GM19397 (cell line): ENCODE data around the gene SCNN1A.

Source experiments
- ATAC-seq: cut with Tn5 transposase; IDR thresholded peaks from one replicate; pipeline ENCODE4 v1.9.1; 2021; ENCODE audit warnings: mild to moderate bottlenecking, moderate library complexity; ENCODE audit not compliant: unreplicated experiment

The SCNN1A gene

GRCh38 chr12:6369916-6370575 lies 5.3 kb downstream of the SCNN1A start:
- no peak for ATAC-seq

- no peak for ATAC-seq
Measured at GRCh38 chr12:6368906-6369525, 6.3 kb downstream of the SCNN1A start.

- ATAC-seq: no peak
Measured at GRCh38 chr12:6367969-6368892, 7.1 kb downstream of the SCNN1A start.

GRCh38 chr12:6367065-6367968 lies 8.0 kb downstream of the SCNN1A start:
- no peak for ATAC-seq

GRCh38 chr12:6364044-6364374 lies 11.4 kb downstream of the SCNN1A start:
- no peak for ATAC-seq

- ATAC-seq: no peak
Measured at GRCh38 chr12:6363330-6364043, 11.9 kb downstream of the SCNN1A start.

- ATAC-seq: no peak
Measured at GRCh38 chr12:6363010-6363329, 12.4 kb downstream of the SCNN1A start.

GRCh38 chr12:6362403-6362802 lies 13.0 kb downstream of the SCNN1A start:
- no peak for ATAC-seq

- ATAC-seq: no peak
Measured at GRCh38 chr12:6361834-6362233, 13.5 kb downstream of the SCNN1A start.

GRCh38 chr12:6360578-6361490 lies 14.5 kb downstream of the SCNN1A start:
- no peak for ATAC-seq

GRCh38 chr12:6360080-6360571 lies 15.2 kb downstream of the SCNN1A start:
- ATAC-seq: no peak

- no peak for ATAC-seq
Measured at GRCh38 chr12:6358881-6359280, 16.5 kb downstream of the SCNN1A start.

GRCh38 chr12:6356374-6356820 lies 19.0 kb downstream of the SCNN1A start:
- no peak for ATAC-seq

GRCh38 chr12:6355491-6356373 lies 19.6 kb downstream of the SCNN1A start:
- ATAC-seq: no peak

GRCh38 chr12:6354495-6355393 lies 20.6 kb downstream of the SCNN1A start:
- ATAC-seq: no peak

GRCh38 chr12:6352193-6353173 lies 22.9 kb downstream of the SCNN1A start:
- ATAC-seq: no peak
